IMR-90 (cell line): Measurements from ENCODE around the gene RET. TPM values are rescaled to one million over a fixed set of nuclear protein-coding genes. Genes with fewer than 3 reads are reported as not detected.

Experiments used
- ATAC-seq: fragments of 200-7000 bp; cut with Tn5 transposase; 2 replicates; pipeline ENCODE4 v1.9.1; 2020; ENCODE audit warnings: low read depth, mild to moderate bottlenecking, moderate library complexity
- BruUV-seq: library from RNA; stranded (reverse); fragments of 400-500 nt; replicated peaks from 2 replicates; lab custom pipeline; 2021; lab: Mats Ljungman, UMichigan
- CTCF ChIA-PET: fragments of 300-600 bp; formaldehyde crosslinking; extraction: SDS; loops from one replicate; lab custom pipeline; 2021; ENCODE audit warnings: antibody characterized with exemption; lab: Yijun Ruan, JAX
- POLR2A ChIA-PET: fragments of 300-600 bp; sonication (Branson Sonifier 250); formaldehyde crosslinking; loops from one replicate; lab custom pipeline; 2022; ENCODE audit warnings: antibody characterized with exemption; ENCODE audit not compliant: unreplicated experiment; lab: Charles Lee
- DNase-seq: peaks from one replicate; pipeline ENCODE4 v3.0.0; 2013
- H2AFZ ChIP-seq: replicated peaks from 2 replicates; pipeline ENCODE3; 2013; ENCODE audit warnings: low read length, mild to moderate bottlenecking; ENCODE audit not compliant: poor library complexity
- H2AK5ac ChIP-seq: 2 replicates; pipeline ENCODE4 v1.6.1; 2013; ENCODE audit warnings: low read depth, low read length, inconsistent platforms
- H2AK9ac ChIP-seq: replicated peaks from 2 replicates; pipeline ENCODE3; 2013; ENCODE audit warnings: mild to moderate bottlenecking, low read depth, low read length, moderate library complexity; ENCODE audit not compliant: poor library complexity
- H2BK120ac ChIP-seq: 2 replicates; pipeline ENCODE4 v1.6.1; 2013; ENCODE audit warnings: low read depth, low read length, inconsistent platforms
- H2BK15ac ChIP-seq: 3 replicates; pipeline ENCODE4 v1.6.1; 2013; ENCODE audit warnings: low read depth, low read length, inconsistent platforms
- H2BK20ac ChIP-seq: 2 replicates; pipeline ENCODE4 v1.6.1; 2013; ENCODE audit warnings: low read depth, mild to moderate bottlenecking, inconsistent platforms, low read length, moderate library complexity
- H2BK5ac ChIP-seq: 2 replicates; pipeline ENCODE4 v1.6.1; 2013; ENCODE audit warnings: mild to moderate bottlenecking, low read depth, low read length, inconsistent platforms; ENCODE audit not compliant: poor library complexity, severe bottlenecking
- H3K14ac ChIP-seq: replicated peaks from 2 replicates; pipeline ENCODE4 v1.6.1; 2013; ENCODE audit warnings: low read depth, low read length, inconsistent platforms
- H3K18ac ChIP-seq: 2 replicates; pipeline ENCODE4 v1.6.1; 2013; ENCODE audit warnings: low read depth, low read length, control low read depth
- H3K23ac ChIP-seq: 2 replicates; pipeline ENCODE4 v1.6.1; 2013; ENCODE audit warnings: low read depth, low read length, inconsistent platforms
- H3K27ac ChIP-seq: 2 replicates; pipeline ENCODE4 v1.5.1; 2013; ENCODE audit warnings: mild to moderate bottlenecking, control low read depth, low read length; ENCODE audit not compliant: insufficient read depth
- H3K27me3 ChIP-seq: 2 replicates; pipeline ENCODE4 v1.6.1; 2013; ENCODE audit warnings: low read length; ENCODE audit not compliant: control insufficient read depth, insufficient read depth
- H3K36me3 ChIP-seq: 2 replicates; pipeline ENCODE4 v1.6.1; 2013; ENCODE audit warnings: low read length, mixed read lengths; ENCODE audit not compliant: control insufficient read depth, insufficient read depth
- H3K4ac ChIP-seq: 2 replicates; pipeline ENCODE4 v1.6.1; 2013; ENCODE audit warnings: low read depth, low read length, inconsistent platforms
- H3K4me1 ChIP-seq: 2 replicates; pipeline ENCODE4 v1.6.1; 2013; ENCODE audit warnings: low read length, mixed read lengths; ENCODE audit not compliant: control insufficient read depth, insufficient read depth
- H3K4me2 ChIP-seq: 2 replicates; pipeline ENCODE4 v1.6.1; 2013; ENCODE audit warnings: low read depth, mild to moderate bottlenecking, control low read depth, low read length, moderate library complexity
- H3K4me3 ChIP-seq: 2 replicates; pipeline ENCODE4 v1.5.1; 2013; ENCODE audit warnings: low read depth, mild to moderate bottlenecking, control low read depth, low read length, moderate library complexity; ENCODE audit not compliant: insufficient read depth
- H3K56ac ChIP-seq: 2 replicates; pipeline ENCODE4 v1.6.1; 2013; ENCODE audit warnings: low read length, inconsistent platforms; ENCODE audit not compliant: insufficient read depth; ENCODE audit errors: extremely low read depth
- H3K79me1 ChIP-seq, 2 experiments: 2 replicates each; pipeline ENCODE4 v1.6.1; 2013; ENCODE audit warnings: low read length in 2 of 2, inconsistent platforms in 1 of 2, low read depth in 1 of 2
- H3K9ac ChIP-seq: 2 replicates; pipeline ENCODE4 v1.6.1; 2013; ENCODE audit warnings: low read depth, low read length, control low read depth
- H3K9me1 ChIP-seq: 2 replicates; pipeline ENCODE4 v1.6.1; 2013; ENCODE audit warnings: low read length, inconsistent platforms; ENCODE audit not compliant: insufficient read depth
- H3K9me3 ChIP-seq: 2 replicates; pipeline ENCODE4 v1.6.1; 2013; ENCODE audit warnings: low read length; ENCODE audit not compliant: control insufficient read depth, insufficient read depth
- H4K20me1 ChIP-seq: 2 replicates; pipeline ENCODE4 v1.6.1; 2013; ENCODE audit warnings: low read length, inconsistent platforms; ENCODE audit not compliant: insufficient read depth
- H4K5ac ChIP-seq: 2 replicates; pipeline ENCODE4 v1.6.1; 2013; ENCODE audit warnings: mild to moderate bottlenecking, low read depth, low read length, control low read depth
- H4K8ac ChIP-seq, 2 experiments: 2 replicates each; pipeline ENCODE4 v1.6.1; 2013; ENCODE audit warnings: low read depth in 2 of 2, low read length in 2 of 2, control low read depth in 1 of 2, inconsistent platforms in 1 of 2
- H4K91ac ChIP-seq: 2 replicates; pipeline ENCODE4 v1.6.1; 2013; ENCODE audit warnings: low read depth, low read length, inconsistent platforms; ENCODE audit not compliant: insufficient read depth
- CEBPB ChIP-seq: IDR thresholded peaks from 2 replicates; pipeline ENCODE4 v1.6.1; 2012; ENCODE audit warnings: low read depth, low read length, improper control_type of control experiment
- NFE2L2 ChIP-seq: fragments of 150-350 bp; IDR thresholded peaks from 2 replicates; pipeline ENCODE4 v1.6.1; 2016; ENCODE audit warnings: low read depth, mild to moderate bottlenecking, low read length
- RCOR1 ChIP-seq: IDR thresholded peaks from 2 replicates; pipeline ENCODE4 v1.6.1; 2012; ENCODE audit warnings: mild to moderate bottlenecking, low read length, improper control_type of control experiment; ENCODE audit not compliant: insufficient replicate concordance
- WGBS, 2 experiments: methylation state at CpG; one replicate each; pipeline versions ENCODE4 v1.1.5 to v1.1.7; 2013; ENCODE audit warnings: missing lambda C conversion rate in 2 of 2; ENCODE audit not compliant: insufficient read length in 1 of 2; ENCODE audit errors: extremely low coverage in 2 of 2; 5-methylcytosine and 5-hydroxymethylcytosine counted together
- dilution Hi-C: fragments of 300-500 bp; cut with HindIII; formaldehyde crosslinking; loops from one replicate; pipeline ENCODE4 v1.14.3; 2018; ENCODE audit warnings: low sequenced_read_pairs; ENCODE audit not compliant: unreplicated experiment
- in situ Hi-C: fragments of 300-500 bp; cut with MboI; formaldehyde crosslinking; loops from 3 replicates; pipeline ENCODE4 v1.14.3; 2019; ENCODE audit warnings: low sequenced_read_pairs, inconsistent platforms, mixed read lengths
- intact Hi-C: fragments of 100-400 bp; cut with micrococcal nuclease; formaldehyde crosslinking; loops from 2 replicates; pipeline ENCODE4 v1.10.0; 2022
- polyA plus RNA-seq, 3 experiments: library from polyadenylated mRNA; depleted of rRNA; stranded (reverse); fragments of >200 nt; gene quantifications; 2 replicates each; pipeline ENCODE4 v1.2.3, GENCODE V29; 2012; ENCODE audit warnings: low replicate concordance in 1 of 3
- total RNA-seq: library from RNA; depleted of rRNA; stranded (reverse); fragments of >200 nt; gene quantifications from 2 replicates; pipeline ENCODE4 v1.2.3, GENCODE V29; 2012

Gene RET
- total and polyA plus RNA-seq, 2 of the 4 experiments (the other 2 are of a cell fraction): 0.10 to 0.18 TPM

GRCh38 chr10:43090188-43090587 is 13.3 kb downstream of the RET start:
- BruUV-seq: no TSS peak
- Histone ChIP-seq H4K20me1 (no peaks in the 10 kb centered on the region), H4K5ac (no peak overlapping the region), H3K14ac (no peak overlapping the region), H3K23ac (no peak overlapping the region), H4K8ac (no peak overlapping the region), H3K27me3 (peaks cover 24% of the 10 kb centered on the region; the same call in 1 of the 2 replicates), H3K4me3 (no peak overlapping the region), H4K91ac (no peak overlapping the region), H3K18ac (no peak overlapping the region), H2BK15ac (no peak overlapping the region), H2AK9ac (no peak overlapping the region), H3K4me2 (no peak overlapping the region), H2AFZ (no peak overlapping the region), H2AK5ac (no peak overlapping the region), H3K4ac (no peak overlapping the region), H2BK20ac (no peak overlapping the region), H3K9me1 (no peaks in the 10 kb centered on the region), H2BK120ac (no peak overlapping the region), H2BK5ac (no peak overlapping the region), H3K9ac (no peak overlapping the region), H3K9me3 (no peaks in the 10 kb centered on the region), H3K27ac (no peak overlapping the region), H3K56ac (no peak overlapping the region), H3K36me3 (no peaks in the 10 kb centered on the region), H3K79me1 (no peaks in the 10 kb centered on the region), H3K4me1 (no peaks in the 10 kb centered on the region)
- DNase-seq (no peak), ATAC-seq (no peak)
- no CpG with 5 or more reads among the region's 8 CpGs for WGBS, 2 experiments
- TF ChIP-seq CEBPB (no peak), RCOR1 (no peak), NFE2L2 (no peak)
- ChIA-PET CTCF (no interaction called here), POLR2A (no interaction called here)
- intact Hi-C loops: no loop called here
- dilution Hi-C loops: no loop called here
- in situ Hi-C loops: no loop called here
